Measurements from ENCODE around the gene HDGFL1. TPM values are rescaled to one million over a fixed set of nuclear protein-coding genes. Genes with fewer than 3 reads are reported as not detected.
A peak's percentile ranks its signal among the peaks of the same experiment; 100 is the strongest.

Gene HDGFL1
- total and polyA plus RNA-seq, 8 donors = not detected

- Histone ChIP-seq H3K27ac (no peak overlapping the region), H3K27me3 (no peaks in the 10 kb centered on the region), H3K4me1 (no peaks in the 10 kb centered on the region), H3K4me3 (no peak overlapping the region), H3K9me3 (no peaks in the 10 kb centered on the region), H3K36me3 (no peaks in the 10 kb centered on the region)
- intact Hi-C loops (cut with DNase I) = no loop called here
- TF ChIP-seq CTCF (IDR thresholded peaks at IDR 0.05) = no peak
- no peak for DNase-seq
- ATAC-seq = no peak
Measured at GRCh38 chr6:22556266-22556665, 13.1 kb upstream of the HDGFL1 start.

GRCh38 chr6:22557007-22557406 lies 12.4 kb upstream of the HDGFL1 start:
- TF ChIP-seq CTCF (IDR thresholded peaks at IDR 0.05) = no peak
- intact Hi-C loops (cut with DNase I) = no loop called here
- Histone ChIP-seq H3K27ac (no peak overlapping the region), H3K4me3 (no peak overlapping the region), H3K27me3 (no peaks in the 10 kb centered on the region), H3K9me3 (no peaks in the 10 kb centered on the region), H3K4me1 (no peaks in the 10 kb centered on the region), H3K36me3 (no peaks in the 10 kb centered on the region)
- DNase-seq = no peak
- ATAC-seq = no peak

DNA sequence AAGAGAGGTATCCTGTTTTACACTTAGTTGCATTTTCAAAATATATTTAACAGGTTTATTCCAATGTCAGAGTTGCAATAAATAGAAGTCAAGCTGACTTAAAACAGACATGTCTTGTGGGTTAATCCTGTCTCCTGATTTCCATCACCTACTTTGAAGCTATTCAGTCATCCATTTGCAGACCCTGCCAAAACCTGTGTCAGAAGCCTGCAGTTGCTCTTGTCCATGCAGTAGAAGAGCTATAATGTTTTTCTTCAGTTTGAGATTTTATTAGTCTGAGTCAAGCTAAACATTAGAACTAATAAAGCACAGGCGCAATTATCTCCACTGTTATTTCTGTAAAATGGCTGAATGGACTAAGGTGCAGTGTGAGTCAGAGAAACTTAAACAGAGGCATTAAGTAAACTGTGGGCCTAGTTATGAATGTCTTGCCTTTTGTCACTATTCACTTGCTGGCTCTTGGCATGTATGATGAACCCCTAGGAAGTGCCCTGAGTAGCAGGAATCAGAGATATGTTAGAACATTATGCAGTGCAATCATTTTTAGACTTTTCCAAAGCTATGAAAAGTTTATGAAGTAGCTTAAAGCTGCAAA lies 11.0 kb upstream of the HDGFL1 start:
- TF ChIP-seq CTCF (IDR thresholded peaks at IDR 0.05) = no peak
- no peak for DNase-seq
- intact Hi-C loops (cut with DNase I) = no loop called here

DNA sequence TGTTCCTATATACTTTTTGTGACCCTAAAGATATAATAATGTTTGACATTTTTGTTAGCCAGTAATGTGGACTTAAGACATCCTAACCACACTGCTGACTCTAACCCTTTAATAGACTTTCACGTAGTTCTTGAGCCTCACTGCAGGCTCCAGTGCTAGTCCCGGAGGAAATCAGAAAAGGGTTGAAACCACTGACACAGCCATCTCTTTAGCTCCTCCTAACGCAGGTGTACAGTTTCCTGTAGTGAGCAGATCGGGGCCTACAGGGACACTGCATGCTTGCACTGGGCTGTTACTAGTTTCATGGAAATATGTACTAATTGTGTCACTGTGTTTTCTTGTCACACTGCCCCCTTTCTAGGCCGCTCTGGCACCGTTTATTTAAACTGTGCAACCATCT lies 512 bp upstream of the HDGFL1 start:
- H3K27me3 ChIP-seq = no peaks in the 10 kb centered on the region
- no peak overlapping the region for H3K27ac ChIP-seq
- H3K4me3 ChIP-seq = no peak overlapping the region
- peaks cover 0 to 13% of the 10 kb centered on the region in 2 donors for H3K9me3 ChIP-seq
- no peak for ATAC-seq
- H3K4me1 ChIP-seq = no peaks in the 10 kb centered on the region
- H3K36me3 ChIP-seq = no peaks in the 10 kb centered on the region
- DNase-seq = no peak
- intact Hi-C loops (cut with DNase I) = no loop called here
- no peak for TF ChIP-seq CTCF (IDR thresholded peaks at IDR 0.05)

More for the DNA sequence above, 11.0 kb upstream of the HDGFL1 start:
- Histone ChIP-seq H3K9me3 (no peaks in the 10 kb centered on the region), H3K27me3 (no peaks in the 10 kb centered on the region), H3K27ac (no peak overlapping the region), H3K36me3 (no peaks in the 10 kb centered on the region), H3K4me3 (no peak overlapping the region), H3K4me1 (no peaks in the 10 kb centered on the region)
- no peak for ATAC-seq

DNA sequence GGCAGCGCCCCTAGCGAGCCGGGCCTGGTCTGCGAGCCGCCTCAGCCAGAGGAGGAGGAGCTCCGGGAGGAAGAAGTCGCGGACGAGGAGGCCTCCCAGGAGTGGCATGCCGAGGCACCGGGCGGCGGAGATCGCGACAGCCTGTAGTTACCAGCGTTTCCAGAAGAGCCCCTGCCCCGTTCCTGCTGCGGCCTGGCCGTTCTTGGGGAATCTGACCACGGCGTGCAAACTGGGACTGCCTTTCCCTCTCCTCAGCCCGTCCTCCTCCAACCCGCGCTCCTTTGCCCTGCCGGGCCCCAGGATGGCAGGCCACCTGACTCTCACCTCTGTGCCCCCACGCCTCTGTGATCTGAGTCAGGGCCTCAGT lies 802 bp downstream of the HDGFL1 start:
- Histone ChIP-seq H3K4me3 (no peak overlapping the region), H3K27ac (no peak overlapping the region), H3K27me3 (no peaks in the 10 kb centered on the region), H3K4me1 (no peaks in the 10 kb centered on the region), H3K36me3 (no peaks in the 10 kb centered on the region), H3K9me3 (peaks cover 0 to 13% of the 10 kb centered on the region in 2 donors)
- intact Hi-C loops (cut with DNase I) = no loop called here
- no peak for TF ChIP-seq CTCF (IDR thresholded peaks at IDR 0.05)
- ATAC-seq (no peak), DNase-seq (peak in 1 of 4 donors; percentile 71)

Measured in left lung (tissue), 10 donors.